Activated naive CD4-positive, alpha-beta T cell treated with Interleukin-2 at 50 U/mL for 16 hours (primary cell): ENCODE results near the gene MTX1.
"Not testable (repeated sequence)": the region's sequence is repeated elsewhere in the genome, so short reads cannot be mapped to it uniquely, and the experiment has no call there.

Source experiments
- DNase-seq: peaks from one replicate; pipeline ENCODE4 v3.0.0-alpha.2; 2020

Gene MTX1, protein sequence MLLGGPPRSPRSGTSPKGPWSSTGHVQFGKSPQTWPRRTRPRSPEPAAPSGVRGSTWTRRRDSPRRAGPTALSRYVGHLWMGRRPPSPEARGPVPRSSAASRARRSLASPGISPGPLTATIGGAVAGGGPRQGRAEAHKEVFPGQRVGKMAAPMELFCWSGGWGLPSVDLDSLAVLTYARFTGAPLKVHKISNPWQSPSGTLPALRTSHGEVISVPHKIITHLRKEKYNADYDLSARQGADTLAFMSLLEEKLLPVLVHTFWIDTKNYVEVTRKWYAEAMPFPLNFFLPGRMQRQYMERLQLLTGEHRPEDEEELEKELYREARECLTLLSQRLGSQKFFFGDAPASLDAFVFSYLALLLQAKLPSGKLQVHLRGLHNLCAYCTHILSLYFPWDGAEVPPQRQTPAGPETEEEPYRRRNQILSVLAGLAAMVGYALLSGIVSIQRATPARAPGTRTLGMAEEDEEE

GRCh38 chr1:155208541-155209311 is at the start of gene MTX1:
Gene MTX1, plus strand, starts transcription at chr1:155208695. Its CDS starts 110 bp downstream, at chr1:155208805.
- DNase-seq = peak; percentile 91

- DNase-seq = no peak
Measured at GRCh38 chr1:155158991-155159390, 49.5 kb upstream of the MTX1 start.

DNA sequence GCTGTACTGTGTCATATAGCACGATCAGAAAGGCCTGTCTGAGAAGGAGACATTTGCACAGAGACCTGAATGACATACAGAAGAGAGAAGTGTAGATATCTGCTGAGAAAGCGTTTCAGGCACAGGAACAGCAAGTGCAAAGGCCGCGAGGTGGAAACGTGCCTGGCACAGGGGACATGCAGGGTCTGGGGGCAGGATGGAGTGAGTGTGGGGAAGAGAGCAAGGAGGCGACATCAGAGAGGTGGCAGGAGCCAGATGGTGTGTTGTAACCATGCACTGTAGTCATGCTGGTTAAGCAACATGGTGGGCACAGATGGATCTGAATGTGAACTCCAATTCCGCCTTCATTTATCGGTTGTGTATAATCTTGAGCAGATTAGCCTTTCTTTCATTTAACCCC is 48.4 kb upstream of the MTX1 start:
- DNase-seq = no peak

DNA sequence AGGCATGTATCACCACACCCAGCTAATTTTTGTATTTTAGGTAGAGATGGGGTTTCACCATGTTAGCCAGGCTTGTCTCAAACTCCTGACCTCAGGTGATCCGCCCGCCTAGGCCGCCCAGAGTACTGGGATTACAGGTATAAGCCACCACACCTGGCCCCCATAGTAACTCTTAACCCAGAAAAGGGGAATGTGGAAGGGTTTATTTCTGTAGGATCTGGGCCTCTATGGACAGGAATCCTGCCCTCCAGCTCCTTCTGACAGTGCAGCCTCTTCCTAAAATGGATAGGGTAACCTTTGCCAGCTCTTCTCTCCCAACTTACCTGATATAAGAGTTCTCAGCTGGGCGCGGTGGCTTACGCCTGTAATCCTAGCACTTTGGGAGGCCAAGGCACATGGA is 45.9 kb upstream of the MTX1 start:
- DNase-seq = not testable (repeated sequence)

DNA sequence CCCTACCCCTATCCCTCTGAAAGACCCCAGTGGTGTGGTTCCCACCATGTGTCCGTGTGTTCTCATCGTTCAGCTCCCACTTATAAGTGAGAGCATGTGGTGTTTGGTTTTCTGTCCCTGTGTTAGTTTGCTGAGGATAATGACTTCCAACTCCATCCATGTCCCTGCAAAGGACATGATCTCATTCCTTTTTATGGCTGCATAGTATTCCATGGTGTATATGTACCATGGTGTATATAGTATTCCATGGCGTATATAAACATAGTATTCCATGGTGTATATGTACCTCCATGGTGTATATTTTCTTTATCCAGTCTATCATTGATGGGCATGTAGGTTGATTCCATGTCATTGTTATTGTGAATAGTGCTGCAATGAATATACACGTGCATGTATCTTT is 44.7 kb upstream of the MTX1 start:
- not testable (repeated sequence) for DNase-seq

GRCh38 chr1:155164625-155165024 is 43.9 kb upstream of the MTX1 start:
- not testable (repeated sequence) for DNase-seq

- no peak for DNase-seq
Measured at GRCh38 chr1:155166051-155166470, 42.4 kb upstream of the MTX1 start.

DNA sequence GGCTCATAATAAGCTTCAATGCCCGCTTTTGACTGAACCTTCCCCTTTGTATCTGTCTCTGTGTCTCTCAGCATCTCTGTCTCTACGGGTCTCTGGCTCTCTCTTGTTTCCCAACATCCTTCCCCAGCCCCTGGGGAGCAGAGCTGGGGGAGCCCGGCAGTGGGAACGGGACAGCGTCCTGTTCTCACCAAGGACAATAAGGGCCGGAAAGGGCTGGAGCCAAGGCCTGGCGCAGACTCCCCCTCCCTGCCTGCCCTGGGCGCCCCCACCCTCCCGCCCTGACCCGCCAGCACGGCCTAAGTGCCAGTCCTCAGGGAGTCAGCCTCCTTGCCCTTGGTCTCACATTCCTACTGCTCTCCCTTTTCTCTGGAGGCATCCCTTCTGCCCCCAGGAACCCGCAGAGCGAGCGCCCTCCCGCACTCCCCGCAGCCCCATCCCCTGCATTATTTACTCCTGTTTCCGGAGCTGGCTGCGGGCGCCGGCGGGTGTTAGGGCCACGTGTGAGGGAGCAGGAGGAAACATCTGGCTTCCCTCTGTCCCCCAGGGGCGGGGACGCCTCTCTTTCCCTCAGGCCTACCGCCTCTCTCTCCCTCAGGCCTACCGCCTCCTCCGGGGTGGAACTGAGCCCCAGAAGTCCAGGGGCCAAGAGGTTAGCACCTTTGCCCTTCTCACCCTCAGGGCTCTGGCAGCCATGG is 41.9 kb upstream of the MTX1 start:
- no peak for DNase-seq

- peak; percentile 84 for DNase-seq
Measured at GRCh38 chr1:155167166-155168104, 41.1 kb upstream of the MTX1 start.

DNA sequence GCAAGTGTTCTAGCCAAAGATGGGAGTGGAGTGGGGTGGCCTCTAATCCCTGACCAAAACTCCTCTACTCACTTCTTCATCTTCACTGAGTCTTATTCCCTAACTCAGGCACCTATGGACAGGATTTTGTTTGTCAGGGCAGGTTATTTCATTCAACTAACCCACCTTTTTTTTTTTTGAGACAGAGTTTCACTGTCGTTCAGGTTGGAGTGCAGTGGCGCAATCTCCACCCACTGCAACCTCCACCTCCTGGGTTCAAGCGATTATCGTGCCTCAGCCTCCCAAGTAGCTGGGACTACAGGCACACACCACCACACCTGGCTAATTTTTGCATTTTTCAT is 40.4 kb upstream of the MTX1 start:
- not testable (repeated sequence) for DNase-seq

- no peak for DNase-seq
Measured at GRCh38 chr1:155168456-155169210, 39.9 kb upstream of the MTX1 start.

GRCh38 chr1:155169541-155169940 is 39.0 kb upstream of the MTX1 start:
- no peak for DNase-seq

GRCh38 chr1:155170101-155170785 is 38.3 kb upstream of the MTX1 start:
- DNase-seq = no peak

GRCh38 chr1:155170806-155171205 is 37.7 kb upstream of the MTX1 start:
- no peak for DNase-seq

DNA sequence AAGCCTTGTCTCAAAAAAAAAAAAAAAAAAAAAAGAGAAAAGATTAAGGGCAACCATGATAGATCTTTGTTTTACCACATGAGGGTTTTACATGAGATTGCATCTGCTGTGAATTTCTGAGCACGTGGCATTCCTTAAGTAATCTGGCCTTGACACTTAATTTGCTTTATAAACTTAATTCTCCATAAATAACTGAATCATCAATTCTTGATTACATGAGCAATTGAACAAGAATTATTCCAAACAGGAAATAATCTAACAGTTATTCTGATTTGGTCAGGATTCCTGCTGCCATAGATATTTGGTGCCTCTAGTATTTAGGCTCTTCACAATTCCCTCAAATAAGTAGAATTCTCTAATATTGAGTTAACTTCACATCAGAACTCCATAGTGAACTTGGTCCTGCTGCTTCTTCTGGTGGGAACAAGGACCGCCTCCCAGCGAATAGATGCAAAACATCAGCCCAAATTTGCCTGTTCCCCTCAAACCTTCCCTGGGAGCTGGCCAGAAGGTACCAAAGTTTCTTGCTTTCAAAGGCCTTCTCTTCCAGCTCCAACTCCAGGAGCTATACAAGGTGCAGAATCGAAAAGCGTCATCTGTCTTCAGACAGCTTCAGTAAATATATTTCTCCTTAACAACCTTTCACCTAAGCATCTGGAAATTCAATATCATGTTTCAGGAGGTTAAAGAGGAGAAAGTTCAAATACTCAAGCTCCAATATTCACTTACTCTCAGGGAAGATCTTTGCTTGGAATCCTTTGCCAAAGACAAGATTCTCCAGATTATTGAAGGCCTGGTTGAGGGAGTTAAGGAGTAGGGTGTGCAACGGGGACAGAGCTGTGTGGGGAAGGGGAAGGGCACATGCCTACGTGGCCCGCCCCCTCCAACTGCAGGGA is 36.4 kb upstream of the MTX1 start:
- no peak for DNase-seq

- peak; percentile 95 for DNase-seq
Measured at GRCh38 chr1:155172732-155173477, 35.6 kb upstream of the MTX1 start, which contains the start of gene KRTCAP2. Gene KRTCAP2, minus strand, starts transcription at chr1:155173304. Its CDS starts 80 bp downstream, at chr1:155173224.

DNA sequence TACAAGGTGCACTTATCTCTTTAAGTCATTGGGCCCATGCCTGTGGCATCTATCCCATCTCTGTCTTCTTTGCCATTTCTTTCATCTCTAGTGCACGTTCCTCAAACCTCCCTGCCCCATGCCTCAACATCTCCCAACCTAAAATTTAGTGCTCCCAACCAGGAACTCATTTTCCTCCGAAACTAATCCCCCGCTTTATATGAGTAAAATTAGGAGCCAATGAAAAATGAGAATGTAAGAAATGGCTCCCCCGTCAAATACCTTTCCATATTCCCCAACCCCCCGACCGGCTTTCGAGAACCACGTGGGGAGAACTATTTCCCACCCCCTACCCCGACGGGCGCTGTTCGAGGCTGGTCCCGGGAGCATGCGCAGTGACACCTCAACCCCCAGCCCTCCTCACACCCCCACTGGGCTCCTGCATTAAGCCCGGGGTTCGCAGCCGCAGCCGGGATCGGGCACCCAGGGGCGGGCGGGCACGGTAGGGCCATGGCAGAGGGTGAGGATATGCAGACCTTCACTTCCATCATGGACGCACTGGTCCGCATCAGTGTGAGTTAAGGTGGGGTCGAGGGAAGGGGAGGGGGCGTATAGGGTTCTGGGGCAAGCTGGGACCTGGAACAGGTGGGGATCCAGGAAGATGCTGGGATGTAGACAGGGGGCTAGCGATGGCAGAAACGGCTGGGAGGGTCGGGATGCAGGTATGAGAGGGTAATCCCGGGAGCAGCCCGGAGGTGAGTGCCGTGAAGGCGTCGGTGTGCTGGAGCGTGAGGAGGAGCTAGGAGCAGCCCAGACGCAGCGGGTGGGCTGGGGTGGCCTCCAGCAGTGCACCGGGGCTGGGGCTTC is 34.8 kb upstream of the MTX1 start, which contains the start of gene TRIM46:
Gene TRIM46 (plus strand): TSS at position 372 of the 846 bp plus-strand sequence. CDS start 118 bp downstream, at position 490.
- peak; percentile 76 for DNase-seq
